ENCODE measurements around the gene TMEM167B.

DNA sequence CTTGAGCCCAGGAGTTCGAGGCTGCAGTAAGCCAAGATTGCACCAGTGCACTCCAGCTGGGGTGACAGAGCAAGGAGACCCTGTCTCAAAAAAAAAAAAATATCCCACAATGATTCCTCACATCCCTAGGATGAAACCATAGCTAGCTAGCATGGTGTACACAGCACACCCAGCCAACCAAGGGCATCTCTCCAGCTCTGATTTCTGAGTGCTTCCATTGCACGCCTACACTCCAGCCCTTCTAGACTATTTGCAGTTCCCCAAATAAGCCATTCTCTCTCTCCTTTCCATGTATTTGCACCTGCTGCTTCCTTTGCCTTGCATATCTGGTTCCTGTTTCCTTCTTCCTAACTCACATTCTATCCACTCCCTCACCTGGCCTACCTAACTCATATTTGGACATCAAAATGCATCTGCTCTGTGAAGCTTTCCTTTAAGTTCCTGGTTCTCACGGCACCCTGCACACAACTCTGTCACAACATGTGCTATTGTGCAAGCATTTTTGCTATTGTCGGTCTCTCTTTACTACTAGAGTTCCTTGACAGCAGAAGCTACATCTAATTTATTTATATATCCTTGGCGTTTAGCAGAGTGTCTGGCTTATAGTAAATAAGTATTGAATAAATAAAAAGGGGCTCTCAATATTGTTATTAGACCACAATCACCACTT, 21.0 kb downstream of the TMEM167B start:
- TF ChIP-seq POLR2A (IDR thresholded peaks at IDR 0.05) (no peak), EP300 (IDR thresholded peaks at IDR 0.05) (no peak)
- TF ChIP-seq, protein P1, sequence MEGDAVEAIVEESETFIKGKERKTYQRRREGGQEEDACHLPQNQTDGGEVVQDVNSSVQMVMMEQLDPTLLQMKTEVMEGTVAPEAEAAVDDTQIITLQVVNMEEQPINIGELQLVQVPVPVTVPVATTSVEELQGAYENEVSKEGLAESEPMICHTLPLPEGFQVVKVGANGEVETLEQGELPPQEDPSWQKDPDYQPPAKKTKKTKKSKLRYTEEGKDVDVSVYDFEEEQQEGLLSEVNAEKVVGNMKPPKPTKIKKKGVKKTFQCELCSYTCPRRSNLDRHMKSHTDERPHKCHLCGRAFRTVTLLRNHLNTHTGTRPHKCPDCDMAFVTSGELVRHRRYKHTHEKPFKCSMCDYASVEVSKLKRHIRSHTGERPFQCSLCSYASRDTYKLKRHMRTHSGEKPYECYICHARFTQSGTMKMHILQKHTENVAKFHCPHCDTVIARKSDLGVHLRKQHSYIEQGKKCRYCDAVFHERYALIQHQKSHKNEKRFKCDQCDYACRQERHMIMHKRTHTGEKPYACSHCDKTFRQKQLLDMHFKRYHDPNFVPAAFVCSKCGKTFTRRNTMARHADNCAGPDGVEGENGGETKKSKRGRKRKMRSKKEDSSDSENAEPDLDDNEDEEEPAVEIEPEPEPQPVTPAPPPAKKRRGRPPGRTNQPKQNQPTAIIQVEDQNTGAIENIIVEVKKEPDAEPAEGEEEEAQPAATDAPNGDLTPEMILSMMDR (IDR thresholded peaks at IDR 0.05), result no peak

All from tibial nerve (tissue), 4 donors.